K562 (cell line): ENCODE results near the gene SMIM23. TPM values are rescaled to one million over a fixed set of nuclear protein-coding genes. Genes with fewer than 3 reads are reported as not detected.

Experiments used
- ATAC-seq: fragments of 200-7000 bp; cut with Tn5 transposase; 3 replicates; pipeline ENCODE4 v1.9.1; 2020; ENCODE audit warnings: moderate library complexity
- BruUV-seq: library from RNA; stranded (reverse); fragments of 400-500 nt; replicated peaks from 2 replicates; lab custom pipeline; 2021; lab: Mats Ljungman, UMichigan
- CTCF ChIA-PET: fragments of 300-600 bp; formaldehyde crosslinking; extraction: SDS; loops from one replicate; lab custom pipeline; 2021; ENCODE audit warnings: low intra/inter-chr PET ratio; lab: Yijun Ruan, JAX
- POLR2A ChIA-PET: fragments of 300-600, 350-650 bp; sonication (Branson Sonifier 250); formaldehyde crosslinking; extraction: SDS; loops from one replicate; lab custom pipeline; 2021; ENCODE audit warnings: antibody characterized with exemption, inconsistent platforms; lab: Yijun Ruan, JAX
- DNase-seq, 4 experiments: peaks; one replicate each; pipeline versions ENCODE4 v3.0.0 to v3.0.0-alpha.2; 2011 to 2018; ENCODE audit warnings: low spot score in 3 of 4, mixed read lengths in 3 of 4; ENCODE audit errors: extremely low read depth in 1 of 4
- FAIRE-seq: peaks from 2 replicates; lab custom pipeline; 2011; peaks lifted over from hg19 to GRCh38; lab: Jason Lieb, UNC
- H2AFZ ChIP-seq: 2 replicates; pipeline ENCODE4 v1.6.0; 2011; ENCODE audit warnings: low read depth, low read length, control low read depth, inconsistent platforms
- H3K27ac ChIP-seq: fragments of 200-600 bp; 3 replicates; pipeline ENCODE4 v1.8.0; 2011; ENCODE audit warnings: low read depth, mild to moderate bottlenecking, control low read depth, inconsistent platforms, low read length, moderate library complexity, mixed read lengths; ENCODE audit errors: extremely low read depth
- H3K27me3 ChIP-seq, 2 experiments: fragments of 300-600 bp in 1 of 2; 2 replicates in 1 of 2; 3 replicates in 1 of 2; pipeline versions ENCODE4 v1.6.0 to v1.8.0; 2011; ENCODE audit warnings: inconsistent platforms in 2 of 2, low read length in 2 of 2, mild to moderate bottlenecking in 1 of 2, mixed read lengths in 1 of 2, moderate library complexity in 1 of 2; ENCODE audit not compliant: control insufficient read depth in 2 of 2, insufficient read depth in 2 of 2
- H3K36me3 ChIP-seq: fragments of 300-600 bp; 3 replicates; pipeline ENCODE4 v1.8.0; 2011; ENCODE audit warnings: mild to moderate bottlenecking, low read length, inconsistent platforms; ENCODE audit not compliant: control insufficient read depth, insufficient read depth
- H3K4me1 ChIP-seq, 2 experiments: fragments of 200-600 bp in 1 of 2; replicated peaks in 1 of 2; 2 replicates in 1 of 2; 3 replicates in 1 of 2; pipeline versions ENCODE4 v1.5.1 to v1.8.0; 2011; ENCODE audit warnings: inconsistent platforms in 2 of 2, low read length in 2 of 2, mild to moderate bottlenecking in 1 of 2, mixed read lengths in 1 of 2, moderate library complexity in 1 of 2; ENCODE audit not compliant: control insufficient read depth in 2 of 2, insufficient read depth in 2 of 2
- H3K4me2 ChIP-seq: 2 replicates; pipeline ENCODE4 v1.6.1; 2011; ENCODE audit warnings: low read length, control low read depth, inconsistent platforms, mixed read lengths; ENCODE audit not compliant: insufficient read depth
- H3K4me3 ChIP-seq: fragments of 200-600 bp; sonication (generic), shearing (Covaris generic); 2 replicates; pipeline ENCODE4 v1.5.1; 2016; ENCODE audit warnings: control low read depth, inconsistent platforms
- H3K79me2 ChIP-seq: fragments of 200-600 bp; 3 replicates; pipeline ENCODE4 v1.8.0; 2011; ENCODE audit warnings: low read length, inconsistent platforms; ENCODE audit not compliant: control insufficient read depth, insufficient read depth
- H3K9ac ChIP-seq, 2 experiments: 2 replicates each; pipeline versions ENCODE4 v1.6.0 to v1.6.1; 2011; ENCODE audit warnings: low read depth in 2 of 2, low read length in 2 of 2, control low read depth in 1 of 2, inconsistent platforms in 1 of 2, mild to moderate bottlenecking in 1 of 2, mixed read lengths in 1 of 2; ENCODE audit not compliant: insufficient read depth in 1 of 2
- H3K9me1 ChIP-seq: one replicate; pipeline ENCODE4 v1.6.0; 2011; ENCODE audit warnings: inconsistent platforms, mild to moderate bottlenecking, low read length, moderate library complexity; ENCODE audit not compliant: control insufficient read depth, insufficient read depth
- H3K9me3 ChIP-seq: replicated peaks from 2 replicates; pipeline ENCODE4 v1.5.1; 2011; ENCODE audit warnings: low read depth, low read length, inconsistent platforms; ENCODE audit not compliant: control insufficient read depth, insufficient read depth
- H4K20me1 ChIP-seq: replicated peaks from 2 replicates; pipeline ENCODE4 v1.6.1; 2011; ENCODE audit warnings: low read length, inconsistent platforms, mixed read lengths; ENCODE audit not compliant: control insufficient read depth, insufficient read depth
- HNRNPL ChIP-seq: fragments of 200-400 bp; formaldehyde crosslinking; IDR thresholded peaks from 2 replicates; pipeline ENCODE4 v1.6.1; 2017; ENCODE audit warnings: low read depth, mild to moderate bottlenecking, low read length
- NCOA6 ChIP-seq: fragments of 450-650 bp; IDR thresholded peaks from 2 replicates; pipeline ENCODE4 v1.6.1; 2017; ENCODE audit warnings: mild to moderate bottlenecking
- SNRNP70 ChIP-seq: fragments of 200-400 bp; formaldehyde crosslinking; optimal IDR thresholded peaks from 2 replicates; pipeline ENCODE3; 2017; ENCODE audit warnings: low read depth, low read length
- ZBTB26 ChIP-seq: fragments of 450-650 bp; formaldehyde crosslinking; IDR thresholded peaks from 2 replicates; pipeline ENCODE4 v1.4.0; 2022; ENCODE audit warnings: missing genetic modification characterization
- ZFP91 ChIP-seq: sonication (generic); formaldehyde crosslinking; IDR thresholded peaks from 2 replicates; pipeline ENCODE4 v1.8.0; 2022; ENCODE audit warnings: mild to moderate bottlenecking, missing genetic modification reagents
- ZNF263 ChIP-seq: sonication (generic); formaldehyde crosslinking; IDR thresholded peaks from 2 replicates; pipeline ENCODE4 v1.8.0; 2022; ENCODE audit warnings: mild to moderate bottlenecking, missing genetic modification reagents, borderline replicate concordance
- WGBS: fragments of 100-300 bp; shearing (Covaris generic); methylation state at CpG from one replicate; pipeline ENCODE4 v1.1.6; 2016; ENCODE audit warnings: low coverage, mixed read lengths; ENCODE audit not compliant: insufficient coverage; ENCODE audit errors: missing lambda C conversion rate; 5-methylcytosine and 5-hydroxymethylcytosine counted together
- in situ Hi-C: fragments of 300-500 bp; cut with MboI; formaldehyde crosslinking; loops from 4 replicates; pipeline ENCODE4 v1.15.0; 2018; ENCODE audit warnings: inconsistent platforms, mixed read lengths
- intact Hi-C: fragments of 100-400 bp; cut with micrococcal nuclease; formaldehyde crosslinking; loops from 2 replicates; pipeline ENCODE4 v1.14.2; 2022
- polyA plus RNA-seq, 8 experiments: library from polyadenylated mRNA; depleted of rRNA in 4 of 8; stranded (reverse) in 5 of 8; unstranded in 3 of 8; fragments of >200 nt; fragmentation: Nextera tagmentation in 2 of 8; fragmentation: Illumina TruSeq in 1 of 8; extraction: Ambion mirVana in 2 of 8; extraction: Trizol in 1 of 8; gene quantifications; 2 replicates each; pipeline versions ENCODE4 v1.2.1 to v1.2.3, GENCODE V29; 2011 to 2014; ENCODE audit warnings: inconsistent platforms in 1 of 8, missing spikeins in 1 of 8
- total RNA-seq, 7 experiments: library from RNA; depleted of rRNA in 6 of 7; stranded (reverse); fragments of >200 nt in 6 of 7; fragmentation: Illumina TruSeq in 2 of 7; extraction: Trizol in 2 of 7; gene quantifications; 2 replicates each; pipeline versions ENCODE4 v1.2.1 to v1.2.3, GENCODE V29; 2011 to 2021; ENCODE audit warnings: low replicate concordance in 1 of 7

SMIM23 gene
- total and polyA plus RNA-seq, 9 of the 15 experiments (the other 6 are each of a cell fraction or from before 2014, with no cell fraction given): not detected

- in situ Hi-C loops: no loop called here
- H3K9ac ChIP-seq: no peak overlapping the region
- H3K36me3 ChIP-seq: no peaks in the 10 kb centered on the region
- DNase-seq: no peak
- no peaks in the 10 kb centered on the region for H3K9me3 ChIP-seq
- no peak overlapping the region for H2AFZ ChIP-seq
- POLR2A ChIA-PET: no interaction called here
- FAIRE-seq: no peak
- BruUV-seq: no TSS peak
- no peaks in the 10 kb centered on the region for H3K79me2 ChIP-seq
- CTCF ChIA-PET: no interaction called here
- no peak overlapping the region for H3K27ac ChIP-seq
- intact Hi-C loops: no loop called here
- no peak overlapping the region for H3K4me3 ChIP-seq
- WGBS: 30% methylated on average over 9 of the region's 9 CpGs
- H3K27me3 ChIP-seq: peaks cover 0 to 12% of the 10 kb centered on the region in 2 experiments; a peak in 3 of 5 replicates
- TF ChIP-seq ZBTB26 (CRISPR knock-in tag): no peak
- TF ChIP-seq ZFP91 (CRISPR knock-in tag): no peak
- TF ChIP-seq NCOA6: no peak
- TF ChIP-seq HNRNPL: no peak
- no peak for TF ChIP-seq SNRNP70
- TF ChIP-seq ZNF263 (CRISPR knock-in tag): no peak
- H4K20me1 ChIP-seq: no peaks in the 10 kb centered on the region
- H3K9me1 ChIP-seq: no peaks in the 10 kb centered on the region
- ATAC-seq: no peak
- H3K4me1 ChIP-seq: no peaks in the 10 kb centered on the region
- no peak overlapping the region for H3K4me2 ChIP-seq
Measured at GRCh38 chr5:171827162-171827561, 41.5 kb downstream of the SMIM23 start.
